ENCODE data around the gene TNFRSF8.

GRCh38 chr1:12181568-12181967, 118.5 kb downstream of the TNFRSF8 start:
- TF ChIP-seq CTCF (conservative IDR thresholded peaks at IDR 0.05 in 1 of 2, IDR thresholded peaks at IDR 0.05 in 1 of 2; ENCODE audit: low read depth in 1 of 2, low read length in 2 of 2): no peak
- TF ChIP-seq EZH2 (IDR thresholded peaks at IDR 0.05; ENCODE audit: low read length, missing control alignments): no peak
